Astrocyte (in vitro differentiated cells and primary cell): ENCODE results near the gene RBM14.

Experiments
- EZH2 ChIP-seq: IDR thresholded peaks from 2 replicates; pipeline ENCODE4 v1.6.1; 2012; ENCODE audit warnings: mild to moderate bottlenecking, low read length, inconsistent platforms; ENCODE audit not compliant: insufficient read depth
- TF ChIP-seq, protein P1 (sequence below): IDR thresholded peaks from 2 replicates; pipeline ENCODE4 v1.5.1; 2011; ENCODE audit warnings: low read depth, mild to moderate bottlenecking, inconsistent platforms, low read length, moderate library complexity; ENCODE audit not compliant: insufficient read depth

DNA sequence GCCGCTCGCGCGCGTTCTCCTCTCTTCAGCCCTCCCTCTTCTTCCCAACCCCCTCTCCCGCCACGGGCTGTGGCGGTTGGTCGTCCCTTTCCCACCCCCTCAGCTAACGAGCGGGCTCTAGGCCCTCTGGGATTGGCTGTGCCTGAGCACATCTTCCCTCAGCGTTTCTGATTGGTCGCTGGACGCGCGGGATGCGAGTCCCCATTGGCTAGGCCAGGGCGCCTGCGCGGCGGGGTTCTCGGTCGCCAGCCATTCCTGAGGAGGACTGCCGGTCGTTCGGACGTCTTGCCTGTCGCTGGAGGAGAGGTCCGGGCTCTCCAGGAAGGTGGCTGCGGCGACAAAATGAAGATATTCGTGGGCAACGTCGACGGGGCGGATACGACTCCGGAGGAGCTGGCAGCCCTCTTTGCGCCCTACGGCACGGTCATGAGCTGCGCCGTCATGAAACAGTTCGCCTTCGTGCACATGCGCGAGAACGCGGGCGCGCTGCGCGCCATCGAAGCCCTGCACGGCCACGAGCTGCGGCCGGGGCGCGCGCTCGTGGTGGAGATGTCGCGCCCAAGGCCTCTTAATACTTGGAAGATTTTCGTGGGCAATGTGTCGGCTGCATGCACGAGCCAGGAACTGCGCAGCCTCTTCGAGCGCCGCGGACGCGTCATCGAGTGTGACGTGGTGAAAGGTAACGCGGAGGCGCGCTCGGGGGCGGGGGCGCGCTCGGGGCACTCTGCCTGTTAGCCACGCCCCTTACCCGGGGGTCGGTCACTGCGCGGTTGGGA is at the start of gene RBM14:
- TF ChIP-seq, protein P1, sequence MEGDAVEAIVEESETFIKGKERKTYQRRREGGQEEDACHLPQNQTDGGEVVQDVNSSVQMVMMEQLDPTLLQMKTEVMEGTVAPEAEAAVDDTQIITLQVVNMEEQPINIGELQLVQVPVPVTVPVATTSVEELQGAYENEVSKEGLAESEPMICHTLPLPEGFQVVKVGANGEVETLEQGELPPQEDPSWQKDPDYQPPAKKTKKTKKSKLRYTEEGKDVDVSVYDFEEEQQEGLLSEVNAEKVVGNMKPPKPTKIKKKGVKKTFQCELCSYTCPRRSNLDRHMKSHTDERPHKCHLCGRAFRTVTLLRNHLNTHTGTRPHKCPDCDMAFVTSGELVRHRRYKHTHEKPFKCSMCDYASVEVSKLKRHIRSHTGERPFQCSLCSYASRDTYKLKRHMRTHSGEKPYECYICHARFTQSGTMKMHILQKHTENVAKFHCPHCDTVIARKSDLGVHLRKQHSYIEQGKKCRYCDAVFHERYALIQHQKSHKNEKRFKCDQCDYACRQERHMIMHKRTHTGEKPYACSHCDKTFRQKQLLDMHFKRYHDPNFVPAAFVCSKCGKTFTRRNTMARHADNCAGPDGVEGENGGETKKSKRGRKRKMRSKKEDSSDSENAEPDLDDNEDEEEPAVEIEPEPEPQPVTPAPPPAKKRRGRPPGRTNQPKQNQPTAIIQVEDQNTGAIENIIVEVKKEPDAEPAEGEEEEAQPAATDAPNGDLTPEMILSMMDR, result no peak
- TF ChIP-seq EZH2, result no peak
